HG02798 (cell line): ENCODE results near the gene RAI14.
"Not testable (repeated sequence)": the region's sequence is repeated elsewhere in the genome, so short reads cannot be mapped to it uniquely, and the experiment has no call there.

ENCODE experiments used
- ATAC-seq: cut with Tn5 transposase; IDR thresholded peaks from one replicate; pipeline ENCODE4 v1.9.1; 2021; ENCODE audit warnings: mild to moderate bottlenecking; ENCODE audit not compliant: unreplicated experiment, poor library complexity

The RAI14 gene

DNA sequence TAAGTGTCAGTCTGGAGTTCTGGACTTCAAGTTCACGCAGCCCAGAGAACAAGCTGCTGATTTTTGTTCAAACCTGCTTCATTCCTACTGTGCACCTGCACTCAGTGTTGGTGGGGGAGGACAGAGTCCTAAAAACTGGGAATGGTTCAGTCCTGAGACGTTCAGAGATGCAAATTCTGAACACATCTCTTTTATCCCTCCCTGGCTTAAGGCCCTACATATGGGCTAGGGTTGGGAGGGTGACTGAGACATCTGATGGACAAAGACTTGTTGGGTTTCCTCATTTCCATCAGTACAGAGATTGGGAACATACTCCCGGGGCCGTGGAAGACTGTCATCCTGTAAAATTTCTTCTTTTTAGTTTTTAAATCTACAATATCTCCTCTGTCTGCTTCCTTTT, 99.8 kb downstream of the RAI14 start:
- ATAC-seq: no peak

DNA sequence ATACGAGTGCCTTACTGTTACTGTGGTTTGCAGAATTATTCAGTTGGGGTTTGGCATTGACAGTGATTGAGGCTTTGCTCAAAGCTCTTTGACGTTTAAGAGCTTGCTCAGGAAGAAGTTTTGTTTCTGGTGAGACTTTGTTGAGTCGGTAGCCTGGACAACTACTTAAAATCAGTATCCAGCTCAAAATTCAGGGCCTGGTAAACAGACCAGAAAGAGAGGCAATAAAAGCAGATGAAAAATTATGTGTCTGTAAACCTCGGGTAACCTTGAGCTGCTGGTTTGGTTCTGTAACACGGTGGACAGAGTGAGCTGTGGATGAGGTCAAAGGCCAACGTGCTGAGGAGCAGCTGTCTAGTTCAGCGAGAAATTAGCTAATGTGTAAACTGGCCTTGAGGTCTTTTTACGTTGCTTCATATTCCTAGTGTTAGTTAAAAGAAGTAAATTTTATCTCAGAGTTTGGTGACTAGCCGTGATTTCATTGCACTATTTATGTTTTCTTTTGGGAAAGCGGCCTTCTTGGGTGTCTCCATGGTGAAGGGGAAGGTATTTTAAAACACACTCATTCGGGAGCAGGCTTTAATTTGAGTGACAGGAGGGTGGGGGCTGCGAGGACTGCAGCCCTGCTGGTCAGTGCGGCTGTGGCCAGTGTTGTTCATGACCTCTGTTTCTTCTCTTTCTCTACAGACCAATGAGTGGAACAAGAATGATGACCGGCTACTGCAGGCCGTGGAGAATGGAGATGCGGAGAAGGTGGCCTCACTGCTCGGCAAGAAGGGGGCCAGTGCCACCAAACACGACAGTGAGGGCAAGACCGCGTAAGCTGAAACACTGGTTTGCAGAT, 100.9 kb downstream of the RAI14 start:
- ATAC-seq: no peak

DNA sequence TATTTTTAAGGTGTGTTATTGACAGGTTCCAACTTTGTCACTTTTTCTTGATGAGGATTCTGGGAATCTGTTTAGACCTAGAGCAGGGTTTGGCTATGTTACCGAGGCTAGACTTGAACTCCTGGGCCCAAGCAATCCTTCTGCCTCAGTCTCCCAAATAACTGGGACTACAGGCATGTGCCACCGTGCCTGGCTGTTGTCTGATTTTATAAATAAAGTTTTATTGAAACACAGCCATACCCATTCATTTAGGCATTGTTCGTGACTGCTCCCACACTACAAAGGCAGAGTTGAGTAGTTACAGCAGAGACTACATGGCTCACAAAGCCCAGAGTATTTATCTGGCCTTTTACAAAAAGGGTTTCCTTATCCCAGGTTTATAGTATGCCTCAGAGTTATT, 102.4 kb downstream of the RAI14 start:
- no peak for ATAC-seq

DNA sequence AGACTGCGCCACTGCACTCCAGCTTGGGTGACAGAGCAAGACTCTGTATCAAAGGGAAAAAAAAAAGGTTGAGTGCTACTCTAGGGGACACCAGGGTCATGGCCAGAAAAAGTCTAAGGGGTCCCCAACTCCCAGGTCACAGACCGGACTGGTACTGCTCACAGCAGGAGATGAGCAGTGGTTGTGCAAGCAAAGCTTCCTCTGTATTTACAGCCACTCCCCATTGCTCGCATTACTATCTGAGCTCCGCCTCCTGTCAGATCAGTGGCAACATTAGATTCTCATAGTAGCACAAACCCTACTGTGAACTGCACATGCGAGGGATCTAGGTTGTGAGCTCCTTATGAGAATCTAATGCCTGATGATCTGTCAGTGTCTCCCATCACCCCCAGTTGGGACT, 103.1 kb downstream of the RAI14 start:
- not testable (repeated sequence) for ATAC-seq

DNA sequence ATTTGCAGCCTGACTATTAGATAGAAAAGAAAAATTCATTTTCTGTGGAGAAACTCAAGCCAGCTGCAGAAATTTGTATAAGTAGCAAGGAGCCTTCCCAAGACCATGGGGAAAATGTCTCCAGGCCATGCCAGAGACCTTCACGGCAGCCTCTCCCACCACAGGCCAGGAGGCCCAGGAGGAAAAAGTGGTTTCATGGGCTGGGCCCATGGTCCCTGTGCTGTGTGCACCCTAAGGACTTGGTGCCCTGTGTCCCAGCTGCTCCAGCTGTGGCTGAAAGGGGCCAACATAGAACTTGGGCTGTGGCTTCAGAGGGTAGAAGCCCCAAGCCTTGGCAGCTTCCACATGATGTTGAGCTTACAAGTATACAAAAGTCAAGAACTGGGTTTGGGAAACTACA, 109.5 kb downstream of the RAI14 start:
- ATAC-seq: no peak

DNA sequence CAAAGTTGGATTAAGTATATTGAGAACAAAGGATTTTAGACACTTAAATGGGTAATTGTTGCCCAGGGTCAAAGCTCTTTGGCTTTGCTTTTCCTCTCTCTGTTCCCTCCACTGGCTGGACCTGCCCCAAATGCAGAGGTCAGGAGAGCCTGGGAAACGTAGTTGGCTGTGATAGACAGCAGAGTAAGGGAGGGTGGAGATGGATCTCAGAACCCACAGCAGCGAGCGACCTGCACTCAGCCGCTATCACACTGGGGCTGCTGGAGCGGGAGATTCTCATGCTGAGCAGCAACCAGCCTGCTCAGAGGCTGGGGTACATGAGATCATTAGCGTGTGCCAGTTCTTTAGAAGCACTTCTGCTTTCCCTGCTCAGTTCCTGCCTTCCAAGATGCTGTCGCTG, 111.1 kb downstream of the RAI14 start:
- ATAC-seq: no peak

DNA sequence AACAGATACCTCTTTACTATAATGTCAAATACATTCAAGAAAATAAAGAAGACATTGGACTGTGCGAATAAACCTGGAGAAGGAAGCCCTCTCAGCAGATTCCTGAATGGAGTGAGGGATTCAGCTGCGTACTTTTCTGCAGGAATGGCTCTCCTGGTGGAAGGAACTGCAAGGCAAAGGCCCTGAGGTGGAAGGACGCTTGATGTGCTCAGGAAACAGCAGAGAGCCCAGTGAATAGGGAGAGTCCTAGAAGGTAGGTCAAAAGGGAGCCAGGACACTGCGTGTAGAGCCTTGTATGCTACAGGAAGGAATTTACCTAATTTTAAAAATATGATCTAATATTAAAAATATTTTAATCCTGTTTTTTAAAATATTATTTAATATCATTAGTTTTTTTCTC, 114.4 kb downstream of the RAI14 start:
- ATAC-seq: no peak

DNA sequence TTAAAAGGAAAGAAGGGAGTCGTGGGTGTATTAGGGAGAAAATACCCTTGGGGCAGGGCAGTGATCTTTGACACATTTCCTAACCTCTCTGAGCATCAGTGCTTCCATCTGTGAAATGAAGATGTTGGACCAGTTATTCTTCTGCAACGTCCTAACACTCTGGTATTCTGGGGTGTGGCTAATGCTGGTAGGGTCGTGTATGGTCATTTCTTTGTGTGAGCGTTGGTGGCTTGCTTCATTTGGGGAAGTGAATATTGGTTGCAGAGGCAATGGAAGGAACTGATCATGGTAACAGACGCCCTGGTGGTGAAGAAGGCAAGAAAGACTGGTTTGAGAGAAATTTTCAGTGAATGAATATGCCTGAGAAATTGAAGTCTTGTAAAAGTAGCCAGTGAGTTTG, 114.9 kb downstream of the RAI14 start:
- no peak for ATAC-seq

DNA sequence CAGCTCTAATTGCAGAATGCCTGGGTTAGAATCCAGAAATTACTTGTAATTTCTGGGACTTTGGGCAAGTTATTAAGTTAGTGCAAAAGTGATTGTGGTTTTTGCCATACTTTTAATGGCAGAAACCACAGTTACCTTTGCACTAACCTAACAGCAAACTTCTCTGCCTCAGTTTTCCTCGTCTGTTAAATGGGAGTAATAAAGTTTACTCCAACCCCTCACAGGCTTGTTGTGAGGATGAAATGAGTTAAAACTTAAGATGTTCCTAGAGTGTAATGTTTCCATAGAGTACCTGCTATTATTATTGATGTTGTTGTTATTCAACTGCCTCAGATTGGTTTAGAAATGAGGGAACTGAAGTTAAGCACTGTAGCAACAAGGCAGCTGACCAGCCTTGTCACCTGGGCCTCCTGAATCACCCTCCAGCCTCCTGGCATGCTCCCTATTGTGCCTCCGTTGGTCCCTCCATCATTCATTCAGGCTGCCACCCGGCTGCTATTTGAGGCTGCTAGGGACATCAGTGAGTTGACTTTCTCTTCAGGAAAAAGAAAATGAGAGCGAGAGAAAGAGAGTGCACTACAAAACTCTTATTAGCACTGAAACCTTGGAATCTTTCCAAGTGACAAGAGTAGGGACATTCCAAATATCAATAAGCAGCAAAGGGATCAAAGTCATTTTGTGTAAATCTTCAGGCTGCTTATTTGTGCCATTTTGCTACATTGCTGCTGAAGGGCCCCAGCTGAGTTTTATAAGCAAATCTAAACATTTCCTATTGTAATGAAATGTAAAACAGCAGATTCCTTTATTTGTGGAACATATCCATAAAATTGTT, 116.4 kb downstream of the RAI14 start:
- no peak for ATAC-seq

DNA sequence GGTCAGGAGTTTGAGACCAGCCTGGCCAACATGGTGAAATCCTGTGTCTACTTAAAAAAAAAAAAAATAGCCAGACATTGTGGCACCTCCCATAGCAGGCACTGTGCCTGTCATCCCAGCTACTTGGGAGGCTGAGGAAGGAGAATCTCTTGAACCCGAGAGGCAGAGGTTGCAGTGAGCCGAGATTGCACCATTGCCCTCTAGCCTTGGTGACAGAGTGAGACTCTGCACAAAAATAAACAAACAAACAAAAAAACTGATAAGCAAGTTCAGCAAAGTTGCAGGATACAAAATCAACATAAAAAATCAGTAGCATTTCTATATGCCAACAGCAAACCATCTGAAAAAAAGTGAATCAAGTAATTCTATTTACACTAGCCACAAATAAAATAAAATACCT, 118.0 kb downstream of the RAI14 start:
- no peak for ATAC-seq

DNA sequence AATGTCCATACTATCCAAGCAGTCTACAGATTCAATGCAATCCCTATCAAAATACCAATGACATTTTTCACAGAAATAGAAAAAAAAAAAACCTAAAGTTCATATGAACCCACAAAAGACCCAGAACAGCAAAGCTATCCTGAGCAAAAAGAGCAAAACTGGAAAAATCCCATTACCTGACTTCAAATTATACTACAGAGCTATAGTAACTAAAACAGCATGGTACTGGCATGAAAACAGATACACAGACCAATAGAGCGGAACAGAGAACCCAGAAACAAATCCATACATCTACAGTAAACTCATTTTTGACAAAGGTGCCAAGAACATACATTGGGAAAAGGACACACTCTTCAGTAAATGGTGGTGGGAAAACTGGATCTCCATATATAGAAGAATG, 118.5 kb downstream of the RAI14 start:
- not testable (repeated sequence) for ATAC-seq

DNA sequence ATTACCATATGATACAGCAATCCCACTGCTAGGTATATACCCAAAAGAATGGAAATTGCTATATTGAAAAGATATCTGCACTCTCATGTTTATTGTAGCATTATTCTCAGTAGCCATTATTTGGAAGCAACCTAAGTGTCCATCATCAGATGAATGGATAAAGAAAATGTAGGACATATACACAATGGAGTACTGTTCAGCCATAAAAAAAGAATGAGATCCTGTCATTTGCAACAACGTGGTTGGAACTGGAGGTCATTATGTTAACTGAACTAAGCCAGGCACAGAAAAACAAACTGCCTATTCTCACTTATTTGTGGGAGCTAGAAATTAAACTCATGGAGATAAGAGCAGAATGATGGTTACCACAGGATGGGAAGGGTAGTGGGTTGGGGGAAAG, 119.8 kb downstream of the RAI14 start:
- ATAC-seq: no peak

DNA sequence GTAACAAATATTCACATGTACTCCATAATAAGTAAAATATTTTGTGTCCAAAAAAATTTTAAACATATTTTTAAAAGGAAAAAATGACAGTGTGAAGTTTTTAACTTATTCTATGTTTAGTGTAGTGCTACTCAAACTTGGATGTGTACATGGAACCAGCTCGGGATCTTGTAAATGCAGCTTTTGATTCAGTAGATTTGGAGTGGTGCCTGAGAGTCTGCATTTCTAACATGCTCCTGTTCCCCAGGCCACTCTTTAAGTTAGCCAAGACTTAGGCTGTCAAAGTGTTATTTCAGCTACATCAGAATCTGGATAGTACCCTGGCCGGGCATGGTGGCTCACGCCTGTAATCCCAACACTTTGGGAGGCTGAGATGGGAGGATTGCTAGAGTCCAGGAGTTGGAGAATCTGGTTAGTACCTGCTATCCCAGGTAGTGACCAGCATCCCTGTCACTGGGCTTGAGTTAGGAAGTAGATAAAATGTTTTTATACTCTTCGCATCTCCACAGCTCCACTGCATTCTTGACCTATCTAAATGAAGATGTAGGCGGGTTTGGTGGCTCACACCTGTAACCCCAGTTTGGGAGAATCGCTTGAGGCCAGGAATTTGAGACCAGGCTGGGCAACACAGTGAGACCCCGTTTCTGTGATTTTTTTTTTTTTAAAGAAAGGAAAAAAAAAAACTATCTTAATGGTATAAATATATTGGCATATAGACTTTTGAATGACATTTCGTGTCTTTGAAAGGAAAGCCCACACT, 122.1 kb downstream of the RAI14 start:
- no peak for ATAC-seq

DNA sequence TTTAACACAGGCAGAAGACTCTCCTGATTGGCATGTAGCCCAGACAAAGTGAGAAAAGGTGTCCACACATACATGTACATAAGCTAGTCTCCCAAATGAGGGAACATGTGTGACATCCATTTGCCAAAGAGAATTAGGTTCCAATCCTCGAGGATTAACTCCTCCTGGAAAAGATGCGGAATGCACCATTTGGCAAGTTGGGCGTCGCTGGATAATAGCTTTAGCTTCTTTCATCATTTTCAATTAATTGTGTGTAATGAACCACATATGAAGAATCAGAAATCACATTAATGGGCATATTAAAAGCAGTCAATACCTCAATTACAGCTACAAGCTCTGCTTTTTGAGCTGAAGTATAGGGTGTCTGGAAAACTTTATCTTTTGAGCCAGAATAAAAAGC, 127.8 kb downstream of the RAI14 start:
- not testable (repeated sequence) for ATAC-seq

DNA sequence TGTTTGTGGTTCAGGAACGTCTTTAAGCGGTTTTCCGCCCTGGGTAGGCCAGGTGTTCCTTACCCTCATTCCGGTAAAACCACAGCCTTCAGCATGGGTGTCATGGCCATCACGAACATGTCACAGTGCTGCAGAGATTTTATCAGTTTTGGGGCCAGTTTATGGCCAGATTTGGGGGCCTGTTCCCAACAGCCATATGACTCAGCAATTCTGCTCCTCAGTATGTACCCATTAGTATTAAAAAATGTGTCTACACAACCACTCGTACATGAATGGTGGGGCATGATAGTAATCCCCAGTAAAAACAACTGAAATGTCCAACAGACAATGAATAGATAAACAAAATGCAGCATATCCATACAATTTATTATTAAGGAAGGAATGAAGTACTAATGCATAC, 130.9 kb downstream of the RAI14 start:
- ATAC-seq: no peak

DNA sequence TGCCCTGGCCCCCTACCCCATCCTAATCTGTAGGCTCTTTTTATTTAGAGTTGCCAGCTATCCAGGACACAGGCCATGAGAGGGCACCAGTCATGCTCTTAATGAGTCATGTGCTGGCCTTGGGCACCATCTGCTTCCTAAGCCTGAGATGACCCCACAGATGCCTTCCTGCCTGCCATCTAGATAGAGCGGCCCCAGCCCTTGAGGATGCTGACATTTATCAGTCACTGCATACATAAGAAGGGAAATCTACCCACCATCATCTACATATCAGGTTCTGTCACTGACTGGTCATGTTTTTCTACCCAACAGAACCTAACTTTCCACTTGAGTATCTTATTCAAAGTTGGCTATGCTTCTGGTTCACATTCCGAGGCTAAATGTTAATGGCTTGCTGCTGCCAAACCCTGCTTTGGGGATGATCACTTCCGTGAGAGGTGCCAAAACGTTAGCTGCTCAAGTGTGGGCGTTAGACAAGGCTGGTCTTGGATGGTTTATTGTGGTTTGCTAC, 132.9 kb downstream of the RAI14 start:
- no peak for ATAC-seq

DNA sequence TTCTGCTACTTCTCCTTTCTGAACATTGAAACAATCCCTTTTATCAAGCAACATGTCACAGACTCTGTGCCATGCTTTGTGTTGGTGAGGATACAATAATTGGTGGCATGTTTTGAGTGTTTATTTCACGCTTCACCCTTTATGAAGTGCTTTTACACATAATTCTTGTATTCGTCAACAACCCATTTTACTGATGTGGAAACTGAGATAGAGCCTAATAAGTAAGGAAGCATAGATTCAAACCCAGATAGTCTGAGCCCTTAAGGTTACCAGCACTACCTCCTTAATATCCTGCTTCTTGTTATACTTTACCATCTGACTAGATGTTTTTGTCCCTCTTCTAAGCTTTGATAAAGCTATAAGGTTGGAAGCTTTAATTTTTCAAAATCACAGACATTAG, 133.5 kb downstream of the RAI14 start:
- ATAC-seq: no peak

DNA sequence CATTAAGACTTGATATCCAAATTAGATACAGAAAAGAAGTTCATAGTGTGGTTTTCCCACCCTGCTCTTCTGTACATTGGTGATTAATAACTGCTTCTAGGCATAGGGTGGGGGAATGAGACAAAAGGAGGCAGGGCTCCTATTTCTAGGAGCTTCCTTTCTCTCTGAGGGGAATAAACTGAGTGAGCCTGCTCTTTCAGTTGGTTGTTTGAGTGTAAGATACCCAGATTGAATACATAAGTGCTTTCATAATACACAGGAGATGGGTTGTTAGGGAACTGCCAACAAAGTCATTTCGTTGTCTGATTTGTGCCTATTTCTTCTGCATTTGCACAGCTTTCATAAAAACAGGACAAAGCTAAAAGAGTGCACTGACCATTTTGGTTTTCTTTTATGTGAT, 133.9 kb downstream of the RAI14 start:
- ATAC-seq: no peak

DNA sequence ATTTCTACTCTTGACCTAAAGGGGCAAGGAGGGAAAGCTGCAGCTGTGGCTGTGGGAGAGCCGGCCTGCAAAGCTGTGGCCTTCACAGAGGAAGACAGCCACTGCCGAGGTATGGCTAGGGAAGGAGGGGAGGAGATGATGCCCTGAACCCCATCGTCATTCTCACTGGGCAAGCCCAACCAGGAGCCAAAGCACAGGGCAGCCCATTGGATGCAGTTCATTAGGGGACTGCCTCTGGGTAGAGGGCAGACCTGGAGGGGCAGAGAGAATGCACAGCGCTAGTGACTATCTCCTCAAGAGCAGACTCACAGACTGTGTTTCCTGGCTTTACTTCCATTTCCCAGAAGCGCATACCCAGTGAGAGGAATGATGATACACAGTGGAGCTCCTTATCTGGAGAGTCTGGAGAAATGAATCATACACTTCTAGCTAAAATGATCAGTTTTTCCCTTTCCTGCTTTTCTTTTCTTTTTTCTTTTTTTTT, 135.7 kb downstream of the RAI14 start:
- ATAC-seq: no peak

DNA sequence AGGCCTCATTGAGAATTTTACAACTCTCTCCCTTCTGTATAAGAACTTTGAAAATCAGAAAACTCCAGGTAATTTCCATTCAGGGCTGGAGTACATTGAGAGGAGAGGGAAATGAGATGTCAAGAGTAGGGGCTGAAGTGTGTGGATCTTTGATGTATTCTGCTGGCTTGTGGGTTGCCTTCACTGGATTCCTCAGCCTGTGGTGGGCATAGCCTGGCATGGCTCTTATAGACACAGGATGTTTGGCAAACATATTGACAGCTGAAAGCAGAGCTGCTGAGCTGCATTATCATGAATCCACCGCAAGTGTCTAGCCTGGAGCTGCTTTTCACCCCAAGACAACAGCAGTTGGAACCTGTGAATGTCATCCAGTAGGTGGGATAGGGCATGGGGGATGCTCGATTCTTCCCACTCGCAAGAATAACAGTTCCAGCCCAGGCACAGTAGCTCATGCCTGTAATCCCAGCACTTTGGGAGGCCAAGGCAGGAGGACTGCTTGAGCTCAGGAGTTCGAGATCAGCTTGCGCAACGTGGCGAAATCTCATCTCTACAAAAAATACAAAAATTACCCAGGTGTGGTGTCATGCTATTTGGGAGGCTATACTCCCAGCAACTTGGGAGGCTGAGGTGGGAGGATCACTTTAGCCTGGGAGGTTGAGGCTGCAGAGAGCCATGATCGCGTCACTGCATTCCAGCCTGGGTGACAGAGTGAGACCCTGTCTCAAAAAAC, 146.9 kb downstream of the RAI14 start:
- ATAC-seq: no peak
